Urinary bladder (tissue), 4 donors: ENCODE measurements around the gene CALY. TPM values are rescaled to one million over a fixed set of nuclear protein-coding genes. Genes with fewer than 3 reads are reported as not detected.

Source experiments
- DNase-seq: peaks from one replicate; pipeline ENCODE4 v3.0.0-alpha.2; 2015; ENCODE audit errors: extremely low spot score
- H3K27ac ChIP-seq: one replicate; pipeline ENCODE4 v1.5.1; 2013; ENCODE audit warnings: low read depth, mild to moderate bottlenecking, moderate library complexity
- H3K36me3 ChIP-seq: one replicate; pipeline ENCODE4 v1.6.1; 2013; ENCODE audit warnings: mild to moderate bottlenecking, moderate library complexity; ENCODE audit not compliant: insufficient read depth
- H3K4me1 ChIP-seq: one replicate; pipeline ENCODE4 v1.6.1; 2013; ENCODE audit warnings: mild to moderate bottlenecking, moderate library complexity; ENCODE audit not compliant: insufficient read depth
- H3K4me3 ChIP-seq: one replicate; pipeline ENCODE4 v1.5.1; 2013; ENCODE audit warnings: low read depth, low read length
- WGBS: extraction: QIAGEN DNeasy Blood & Tissue Kit; methylation state at CpG from one replicate; pipeline ENCODE4 v1.1.7; 2013; 5-methylcytosine and 5-hydroxymethylcytosine counted together
- polyA plus RNA-seq: library from polyadenylated mRNA; stranded (reverse); fragments of 200-250 nt; gene quantifications from one replicate; pipeline ENCODE4 v1.2.3, GENCODE V29; 2013
- total RNA-seq: library from RNA; depleted of rRNA; stranded (reverse); fragments of >200 nt; gene quantifications from one replicate; pipeline ENCODE4 v1.2.3, GENCODE V29; 2014
- donor health status: healthy with polysubstance abuse.
- donor health status: healthy.

The CALY gene
- total and polyA plus RNA-seq, 2 donors, result 0.79 to 1.1 TPM

GRCh38 chr10:133299224-133299623 is 37.5 kb downstream of the CALY start:
- no peak overlapping the region for H3K4me3 ChIP-seq
- no peaks in the 10 kb centered on the region for H3K4me1 ChIP-seq
- 90% methylated on average over 10 of the region's 10 CpGs for WGBS
- no peak overlapping the region for H3K27ac ChIP-seq
- DNase-seq, result no peak
- peaks cover 18% of the 10 kb centered on the region for H3K36me3 ChIP-seq

- DNase-seq, result no peak
- no peak overlapping the region for H3K4me3 ChIP-seq
- 93% methylated on average over 14 of the region's 14 CpGs for WGBS
- no peaks in the 10 kb centered on the region for H3K4me1 ChIP-seq
- no peak overlapping the region for H3K27ac ChIP-seq
- peaks cover 20% of the 10 kb centered on the region for H3K36me3 ChIP-seq
These were observed 38.2 kb downstream of the CALY start for GRCh38 chr10:133298466-133298865.

GRCh38 chr10:133297504-133297903 is 39.2 kb downstream of the CALY start:
- Histone ChIP-seq H3K4me1 (no peaks in the 10 kb centered on the region), H3K27ac (no peak overlapping the region), H3K36me3 (peaks cover 22% of the 10 kb centered on the region), H3K4me3 (no peak overlapping the region)
- no peak for DNase-seq
- WGBS, result 95% methylated on average over 10 of the region's 10 CpGs

DNA sequence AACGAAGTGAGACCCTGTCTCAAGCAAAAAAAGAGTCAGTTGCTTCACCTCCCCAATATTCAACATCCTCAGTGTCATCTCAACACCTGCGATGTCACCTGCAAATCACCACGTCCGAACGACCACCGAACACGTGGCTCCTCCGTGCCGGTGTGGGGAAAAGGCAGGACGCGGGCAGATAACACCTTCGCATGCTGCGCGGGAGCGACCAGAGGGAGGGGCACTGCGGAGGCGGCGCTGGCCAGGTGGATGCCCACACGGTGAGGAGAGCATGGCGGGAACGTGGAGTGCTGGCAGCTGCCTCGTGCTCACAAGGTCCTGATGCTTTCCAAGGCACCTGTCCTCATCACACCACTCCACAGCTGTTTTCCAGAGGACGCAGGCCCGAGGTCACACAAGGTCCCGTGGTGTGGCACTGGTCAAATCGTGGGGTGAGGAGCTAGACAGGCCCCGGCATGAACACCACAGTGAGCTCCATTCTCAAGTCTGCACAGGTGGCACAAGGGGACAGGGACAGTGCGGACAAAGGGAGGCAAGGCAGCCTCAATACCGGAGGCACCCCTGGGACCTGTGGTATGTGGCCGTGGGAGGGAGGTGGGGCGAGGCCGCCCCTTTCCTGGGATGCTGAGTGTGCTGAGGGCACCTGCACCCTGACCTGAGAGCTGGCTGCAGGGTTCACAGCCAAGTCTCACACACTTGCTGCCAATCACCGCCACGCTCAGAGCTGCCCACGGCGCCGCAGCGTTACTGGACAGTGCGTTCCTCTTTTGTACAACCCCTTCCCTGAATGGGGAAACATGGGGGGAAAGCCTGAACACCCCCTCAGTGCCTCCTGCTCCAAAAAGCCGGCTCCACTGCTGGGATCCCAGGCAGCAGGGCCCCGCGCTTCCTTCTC is 41.0 kb downstream of the CALY start:
- Histone ChIP-seq H3K36me3 (peaks cover 22% of the 10 kb centered on the region), H3K27ac (no peak overlapping the region), H3K4me3 (no peak overlapping the region), H3K4me1 (no peaks in the 10 kb centered on the region)
- no peak for DNase-seq
- 95% methylated on average over 42 of the region's 42 CpGs for WGBS

DNA sequence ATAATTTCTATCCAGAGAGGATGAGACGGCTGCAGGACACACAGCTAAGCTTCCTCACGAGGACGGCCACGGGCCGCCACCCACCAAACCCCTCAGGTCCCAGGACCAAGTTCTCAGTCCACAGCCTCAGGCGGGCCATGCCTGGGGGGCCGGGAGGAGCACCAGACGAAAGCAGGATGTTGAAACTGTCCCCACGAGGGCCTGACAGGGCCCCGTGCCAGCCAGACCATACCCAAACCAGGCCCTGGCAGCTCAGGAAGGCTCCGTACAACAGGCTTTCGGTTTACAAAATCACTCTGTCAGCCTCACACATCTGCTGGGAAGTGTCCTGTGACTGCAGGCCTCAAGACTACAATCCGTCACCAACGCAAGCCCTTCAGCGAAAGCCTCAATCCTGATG is 42.5 kb downstream of the CALY start:
- WGBS, result 90% methylated on average over 15 of the region's 15 CpGs
- DNase-seq, result no peak

DNA sequence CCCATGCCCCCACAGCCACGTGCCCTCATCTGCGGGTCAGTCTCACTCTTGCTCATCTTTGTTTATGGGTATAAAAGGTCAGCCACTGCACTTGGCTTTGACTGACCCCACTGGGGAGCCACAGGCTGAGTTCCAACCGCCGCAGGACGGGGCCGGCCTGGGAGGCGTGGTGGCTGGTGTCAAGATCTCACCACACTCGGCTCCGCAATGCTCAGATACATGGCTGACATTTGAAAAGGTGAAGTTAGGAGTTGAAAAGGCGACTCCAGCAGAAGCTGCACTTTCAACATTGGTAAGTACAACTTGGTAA is 42.9 kb downstream of the CALY start:
- peaks cover 13% of the 10 kb centered on the region for H3K36me3 ChIP-seq
- WGBS, result 92% methylated on average over 10 of the region's 10 CpGs
- no peak overlapping the region for H3K27ac ChIP-seq
- no peaks in the 10 kb centered on the region for H3K4me1 ChIP-seq
- no peak overlapping the region for H3K4me3 ChIP-seq
- no peak for DNase-seq

More for the DNA sequence above, 42.5 kb downstream of the CALY start:
- Histone ChIP-seq H3K4me1 (no peaks in the 10 kb centered on the region), H3K27ac (no peak overlapping the region), H3K36me3 (peaks cover 14% of the 10 kb centered on the region), H3K4me3 (no peak overlapping the region)

DNA sequence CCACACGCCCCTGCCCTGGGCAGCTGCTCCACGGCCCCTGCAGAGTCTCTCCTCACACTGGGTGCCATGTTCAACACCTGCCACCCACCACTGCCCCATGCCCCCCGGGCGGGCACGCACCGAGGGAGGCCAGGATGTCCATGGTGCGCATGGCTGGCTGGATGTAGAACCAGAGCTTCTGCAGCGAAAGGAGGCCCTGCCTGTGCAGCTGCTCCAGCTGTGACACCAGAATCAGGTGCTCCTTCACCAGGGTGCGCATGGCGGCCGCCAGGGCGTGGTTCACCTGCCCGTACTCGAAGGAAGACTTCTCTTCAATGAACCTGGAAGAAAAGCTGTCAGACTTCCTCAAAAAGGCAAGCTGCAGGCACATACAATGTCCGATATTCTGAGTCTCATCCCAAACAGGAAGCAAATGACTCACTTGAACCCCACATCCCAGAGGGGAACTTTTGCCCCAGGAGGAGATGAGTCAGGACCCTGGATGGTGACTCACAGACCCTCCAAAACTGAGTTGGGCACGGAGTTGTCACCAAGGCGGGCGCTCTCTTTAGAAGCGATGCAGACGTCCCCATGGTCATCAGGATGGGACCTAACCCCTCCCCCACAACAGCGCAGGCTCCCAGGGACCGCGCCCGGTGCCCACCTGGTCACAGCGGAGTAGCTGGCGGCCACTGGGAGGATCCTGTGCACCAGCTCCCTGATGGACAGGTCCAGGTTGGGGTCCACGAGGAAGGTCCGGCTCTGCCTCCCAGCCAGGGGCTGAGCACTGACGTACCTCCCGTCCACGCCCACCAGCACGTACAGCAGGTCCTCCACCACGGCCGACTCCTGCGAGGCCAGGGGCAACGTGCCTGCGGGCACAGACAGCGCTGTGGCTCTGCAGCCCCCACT is 43.5 kb downstream of the CALY start:
- WGBS, result 91% methylated on average over 38 of the region's 38 CpGs
- H3K4me3 ChIP-seq, result no peak overlapping the region
- peaks cover 13% of the 10 kb centered on the region for H3K36me3 ChIP-seq
- no peak overlapping the region for H3K27ac ChIP-seq
- no peak for DNase-seq
- H3K4me1 ChIP-seq, result no peaks in the 10 kb centered on the region

DNA sequence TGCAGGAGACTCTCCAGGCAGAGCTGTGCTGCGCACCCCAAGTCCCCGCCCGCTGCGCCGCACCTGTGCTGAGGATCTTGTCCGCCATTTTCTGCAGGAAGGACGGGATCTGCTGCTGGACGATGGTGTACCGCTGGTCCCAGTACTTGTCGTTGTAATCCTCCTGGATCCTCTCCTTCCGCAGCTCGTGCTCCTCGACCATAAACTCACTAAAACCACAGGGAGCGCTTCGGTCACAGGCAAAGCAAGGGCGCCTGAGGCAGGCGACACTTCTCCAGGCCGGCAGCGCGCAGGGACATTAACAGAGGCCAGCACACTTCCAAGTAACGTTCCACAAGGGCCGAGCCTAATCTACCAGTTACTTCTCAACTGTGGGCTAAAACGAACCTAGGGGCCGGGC is 46.9 kb downstream of the CALY start:
- DNase-seq, result no peak
- H3K36me3 ChIP-seq, result peaks cover 9% of the 10 kb centered on the region
- no peak overlapping the region for H3K27ac ChIP-seq
- H3K4me1 ChIP-seq, result no peaks in the 10 kb centered on the region
- WGBS, result 96% methylated on average over 24 of the region's 24 CpGs
- no peak overlapping the region for H3K4me3 ChIP-seq

- H3K4me3 ChIP-seq, result no peak overlapping the region
- peaks cover 7% of the 10 kb centered on the region for H3K36me3 ChIP-seq
- H3K27ac ChIP-seq, result no peak overlapping the region
- WGBS, result 95% methylated on average over 46 of the region's 46 CpGs
- DNase-seq, result no peak
- no peaks in the 10 kb centered on the region for H3K4me1 ChIP-seq
These were observed 48.7 kb downstream of the CALY start for GRCh38 chr10:133287832-133288500.

DNA sequence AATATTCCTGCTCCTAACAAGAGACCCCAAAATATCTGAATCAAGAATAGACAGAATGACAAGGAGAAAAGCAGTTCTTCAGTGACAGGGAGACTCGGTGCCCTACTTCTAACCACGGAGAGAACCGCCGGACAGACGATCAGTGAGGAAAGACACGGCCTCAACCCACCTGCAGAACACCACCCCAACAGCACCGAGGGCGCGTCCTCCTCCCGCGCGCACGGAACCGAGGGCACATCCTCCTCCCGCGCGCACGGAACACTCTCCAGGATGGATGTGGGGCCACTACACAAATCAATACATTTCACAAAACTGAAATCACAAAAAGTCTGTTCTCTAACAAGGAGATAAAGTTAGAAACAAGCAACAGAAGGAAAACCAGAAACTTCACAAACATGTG is 50.3 kb downstream of the CALY start:
- WGBS, result 92% methylated on average over 18 of the region's 18 CpGs
- no peaks in the 10 kb centered on the region for H3K4me1 ChIP-seq
- no peak overlapping the region for H3K4me3 ChIP-seq
- DNase-seq, result no peak
- no peak overlapping the region for H3K27ac ChIP-seq
- peaks cover 6% of the 10 kb centered on the region for H3K36me3 ChIP-seq

DNA sequence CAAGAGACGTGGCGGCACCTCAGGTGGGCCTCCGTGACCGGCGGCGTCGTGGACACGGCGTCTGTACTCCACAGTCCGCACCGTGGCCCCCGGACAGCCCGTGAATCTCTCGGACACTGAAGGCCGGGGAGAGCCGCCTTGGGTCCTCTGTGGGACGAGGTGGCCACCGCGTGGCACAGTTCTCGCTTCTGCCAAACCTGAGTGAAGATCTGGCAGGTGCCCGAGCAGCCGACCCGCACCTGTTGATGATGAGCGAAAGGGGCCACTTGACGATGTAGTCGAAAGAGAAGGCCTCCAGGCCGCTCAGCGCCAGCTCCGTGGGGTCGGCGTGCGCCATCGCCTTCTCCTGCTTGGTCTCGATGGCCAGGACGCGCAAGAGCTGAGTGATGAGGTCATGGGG is 51.5 kb downstream of the CALY start:
- Histone ChIP-seq H3K36me3 (peaks cover 9% of the 10 kb centered on the region), H3K4me3 (no peak overlapping the region), H3K4me1 (no peaks in the 10 kb centered on the region), H3K27ac (no peak overlapping the region)
- 95% methylated on average over 36 of the region's 36 CpGs for WGBS
- no peak for DNase-seq

- no peak overlapping the region for H3K4me3 ChIP-seq
- WGBS, result 94% methylated on average over 24 of the region's 24 CpGs
- no peak for DNase-seq
- H3K4me1 ChIP-seq, result no peaks in the 10 kb centered on the region
- H3K36me3 ChIP-seq, result peaks cover 9% of the 10 kb centered on the region
- no peak overlapping the region for H3K27ac ChIP-seq
These were observed 52.8 kb downstream of the CALY start for GRCh38 chr10:133283931-133284330.

- no peak overlapping the region for H3K4me3 ChIP-seq
- WGBS, result 92% methylated on average over 24 of the region's 24 CpGs
- H3K4me1 ChIP-seq, result no peaks in the 10 kb centered on the region
- H3K36me3 ChIP-seq, result peaks cover 7% of the 10 kb centered on the region
- H3K27ac ChIP-seq, result no peak overlapping the region
- DNase-seq, result no peak
These were observed 53.8 kb downstream of the CALY start for GRCh38 chr10:133282846-133283390.
